Neural progenitor cell (in vitro differentiated cells): ENCODE measurements around the gene HDAC3.

Experiments
- CTCF ChIP-seq: fragments of 200-600 bp; sonication (generic); IDR thresholded peaks from 2 replicates; pipeline ENCODE4 v1.5.1; 2017; ENCODE audit warnings: antibody characterized with exemption, mild to moderate bottlenecking
- EZH2 ChIP-seq: fragments of 200-600 bp; sonication (generic); IDR thresholded peaks from 2 replicates; pipeline ENCODE4 v1.6.1; 2017; ENCODE audit warnings: antibody characterized with exemption, mild to moderate bottlenecking, moderate library complexity
- EZH2phosphoT487 ChIP-seq: fragments of 200-600 bp; sonication (generic); IDR thresholded peaks from 2 replicates; pipeline ENCODE4 v1.6.1; 2017; ENCODE audit warnings: antibody characterized with exemption

GRCh38 chr5:141613344-141613743 is 23.3 kb downstream of the HDAC3 start:
- TF ChIP-seq CTCF: no peak
- TF ChIP-seq EZH2phosphoT487: no peak
- TF ChIP-seq EZH2: no peak
